ENCODE measurements around the gene SH3BP4.

Gene SH3BP4

GRCh38 chr2:235086481-235087184 is 134.8 kb downstream of the SH3BP4 start:
- no peak for DNase-seq (ENCODE audit: low read depth in 1 of 2, low spot score in 1 of 2)

- DNase-seq (ENCODE audit: low read depth in 1 of 2, low spot score in 1 of 2): no peak
Observed at GRCh38 chr2:235087832-235088495, 136.1 kb downstream of the SH3BP4 start.

- no peak for DNase-seq (ENCODE audit: low read depth in 1 of 2, low spot score in 1 of 2)
Observed at GRCh38 chr2:235088496-235088921, 136.7 kb downstream of the SH3BP4 start.

- no peak for DNase-seq (ENCODE audit: low read depth in 1 of 2, low spot score in 1 of 2)
Observed at GRCh38 chr2:235091421-235091820, 139.6 kb downstream of the SH3BP4 start.

GRCh38 chr2:235091983-235092382 is 140.2 kb downstream of the SH3BP4 start:
- DNase-seq (ENCODE audit: low read depth in 1 of 2, low spot score in 1 of 2): no peak

GRCh38 chr2:235092433-235093223 is 140.8 kb downstream of the SH3BP4 start:
- no peak for DNase-seq (ENCODE audit: low read depth in 1 of 2, low spot score in 1 of 2)

- no peak for DNase-seq (ENCODE audit: low read depth in 1 of 2, low spot score in 1 of 2)
Observed at GRCh38 chr2:235094457-235094856, 142.6 kb downstream of the SH3BP4 start.

- DNase-seq (ENCODE audit: low read depth in 1 of 2, low spot score in 1 of 2): no peak
Observed at GRCh38 chr2:235095569-235095968, 143.8 kb downstream of the SH3BP4 start.

GRCh38 chr2:235096447-235096846 is 144.6 kb downstream of the SH3BP4 start:
- DNase-seq (ENCODE audit: low read depth in 1 of 2, low spot score in 1 of 2): no peak

- no peak for DNase-seq (ENCODE audit: low read depth in 1 of 2, low spot score in 1 of 2)
Observed at GRCh38 chr2:235097196-235097595, 145.4 kb downstream of the SH3BP4 start.

- DNase-seq (ENCODE audit: low read depth in 1 of 2, low spot score in 1 of 2): no peak
Observed at GRCh38 chr2:235098269-235098668, 146.5 kb downstream of the SH3BP4 start.

- no peak for DNase-seq (ENCODE audit: low read depth in 1 of 2, low spot score in 1 of 2)
Observed at GRCh38 chr2:235098736-235099494, 147.1 kb downstream of the SH3BP4 start.

- DNase-seq (ENCODE audit: low read depth in 1 of 2, low spot score in 1 of 2): no peak
Observed at GRCh38 chr2:235102896-235103295, 151.1 kb downstream of the SH3BP4 start.

Measured in stimulated activated CD4-positive, alpha-beta T cell treated with anti-CD3 and anti-CD28 coated beads, Interleukin-15, amount 100 ng/mL, for 1 hour (primary cell).